ENCODE data around the gene CPXM1.

CPXM1 gene

GRCh38 chr20:2768632-2769015 is 31.8 kb downstream of the CPXM1 start:
- no peaks in the 10 kb centered on the region for H3K36me3 ChIP-seq (ENCODE audit: control insufficient read depth, insufficient read depth, low read length)
- H3K4me1 ChIP-seq (ENCODE audit: control insufficient read depth, insufficient read depth, low read length, poor library complexity, severe bottlenecking), result no peaks in the 10 kb centered on the region
- no peaks in the 10 kb centered on the region for H3K27me3 ChIP-seq (replicated peaks; ENCODE audit: control insufficient read depth, insufficient read depth, low read length, poor library complexity, severe bottlenecking)
- no peaks in the 10 kb centered on the region for H3K9me3 ChIP-seq (ENCODE audit: control insufficient read depth, low read length)
- H3K4me3 ChIP-seq (ENCODE audit: insufficient read depth, low read depth, low read length, poor library complexity, severe bottlenecking), result no peak overlapping the region
- no peak overlapping the region for H3K27ac ChIP-seq (ENCODE audit: insufficient read depth, low read length, poor library complexity, severe bottlenecking)
- DNase-seq, result no peak

DNA sequence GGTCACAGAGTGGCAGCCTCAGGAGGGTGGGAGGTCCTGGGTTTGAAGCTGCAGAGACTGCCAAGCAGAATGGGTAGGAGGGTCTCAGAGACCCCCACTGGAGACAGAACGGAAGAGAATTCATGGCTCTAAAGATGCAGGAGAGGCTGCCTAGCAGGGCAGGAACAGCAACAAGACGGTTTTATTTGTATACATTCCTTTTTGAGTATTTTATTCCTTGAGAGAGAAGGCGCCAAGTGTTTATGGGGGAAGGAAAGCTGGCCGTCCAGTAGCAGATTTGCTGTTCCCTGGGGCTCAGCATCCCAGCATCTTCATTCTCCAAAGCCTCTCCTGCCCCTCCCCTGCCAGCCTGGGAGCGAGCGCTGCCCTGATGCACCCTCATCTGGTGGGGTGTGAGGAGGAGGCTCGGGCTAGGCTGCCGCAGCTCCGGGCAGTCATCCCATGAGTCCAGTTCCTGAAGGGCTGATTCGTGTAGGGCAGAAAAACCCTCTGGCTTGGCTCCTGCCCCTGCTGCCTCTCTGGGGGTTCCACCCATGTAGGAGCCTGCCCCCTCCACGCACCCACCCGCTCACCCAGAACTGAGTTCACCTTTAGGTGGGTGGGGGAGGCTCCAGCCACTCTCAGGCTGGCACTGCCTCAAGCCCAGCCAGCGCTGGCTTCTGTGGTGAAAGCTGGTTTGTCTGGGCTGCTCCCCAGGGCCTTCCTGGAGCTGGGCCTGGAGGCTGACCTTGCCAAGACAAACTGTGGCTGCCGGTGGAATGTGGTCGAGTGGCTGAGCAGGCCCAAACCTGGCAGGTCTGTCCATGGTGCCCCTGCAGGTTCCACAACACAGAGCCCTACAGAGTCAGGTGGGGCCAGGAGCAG is 32.4 kb downstream of the CPXM1 start:
- DNase-seq, result no peak
- Histone ChIP-seq H3K4me1 (ENCODE audit: control insufficient read depth, insufficient read depth, low read length, poor library complexity, severe bottlenecking) (no peaks in the 10 kb centered on the region), H3K27me3 (replicated peaks; ENCODE audit: control insufficient read depth, insufficient read depth, low read length, poor library complexity, severe bottlenecking) (no peaks in the 10 kb centered on the region), H3K9me3 (ENCODE audit: control insufficient read depth, low read length) (no peaks in the 10 kb centered on the region), H3K27ac (ENCODE audit: insufficient read depth, low read length, poor library complexity, severe bottlenecking) (no peak overlapping the region), H3K4me3 (ENCODE audit: insufficient read depth, low read depth, low read length, poor library complexity, severe bottlenecking) (no peak overlapping the region), H3K36me3 (ENCODE audit: control insufficient read depth, insufficient read depth, low read length) (no peaks in the 10 kb centered on the region)

DNA sequence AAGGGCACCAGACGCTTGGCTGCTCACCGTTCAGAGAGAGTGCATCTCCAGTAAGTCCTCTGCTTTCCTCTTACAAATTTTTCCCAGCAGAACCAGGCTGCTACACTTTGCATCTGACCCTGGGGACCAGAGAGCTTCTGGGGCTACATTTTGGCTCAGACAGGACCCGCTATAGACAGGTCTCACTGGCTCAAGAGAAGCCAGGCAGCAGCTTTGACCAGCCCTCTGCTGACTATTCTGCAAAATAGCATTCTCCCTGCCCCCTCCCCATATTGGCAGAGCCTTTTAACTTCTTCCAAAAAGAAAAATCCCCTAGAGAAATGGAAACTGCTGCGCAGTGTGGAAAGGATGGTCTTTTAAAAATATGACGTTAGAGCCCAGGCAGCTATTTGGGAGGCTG is 37.2 kb downstream of the CPXM1 start:
- Histone ChIP-seq H3K9me3 (ENCODE audit: control insufficient read depth, low read length) (no peaks in the 10 kb centered on the region), H3K27ac (ENCODE audit: insufficient read depth, low read length, poor library complexity, severe bottlenecking) (no peak overlapping the region), H3K4me1 (ENCODE audit: control insufficient read depth, insufficient read depth, low read length, poor library complexity, severe bottlenecking) (no peaks in the 10 kb centered on the region), H3K4me3 (ENCODE audit: insufficient read depth, low read depth, low read length, poor library complexity, severe bottlenecking) (no peak overlapping the region), H3K36me3 (ENCODE audit: control insufficient read depth, insufficient read depth, low read length) (no peaks in the 10 kb centered on the region), H3K27me3 (replicated peaks; ENCODE audit: control insufficient read depth, insufficient read depth, low read length, poor library complexity, severe bottlenecking) (no peaks in the 10 kb centered on the region)
- no peak for DNase-seq

- H3K27ac ChIP-seq (ENCODE audit: insufficient read depth, low read length, poor library complexity, severe bottlenecking), result no peak overlapping the region
- H3K9me3 ChIP-seq (ENCODE audit: control insufficient read depth, low read length), result no peaks in the 10 kb centered on the region
- H3K27me3 ChIP-seq (replicated peaks; ENCODE audit: control insufficient read depth, insufficient read depth, low read length, poor library complexity, severe bottlenecking), result no peaks in the 10 kb centered on the region
- H3K4me1 ChIP-seq (ENCODE audit: control insufficient read depth, insufficient read depth, low read length, poor library complexity, severe bottlenecking), result no peaks in the 10 kb centered on the region
- H3K4me3 ChIP-seq (ENCODE audit: insufficient read depth, low read depth, low read length, poor library complexity, severe bottlenecking), result no peak overlapping the region
- H3K36me3 ChIP-seq (ENCODE audit: control insufficient read depth, insufficient read depth, low read length), result no peaks in the 10 kb centered on the region
- DNase-seq, result no peak
Measured at GRCh38 chr20:2762578-2763131, 37.8 kb downstream of the CPXM1 start.

DNA sequence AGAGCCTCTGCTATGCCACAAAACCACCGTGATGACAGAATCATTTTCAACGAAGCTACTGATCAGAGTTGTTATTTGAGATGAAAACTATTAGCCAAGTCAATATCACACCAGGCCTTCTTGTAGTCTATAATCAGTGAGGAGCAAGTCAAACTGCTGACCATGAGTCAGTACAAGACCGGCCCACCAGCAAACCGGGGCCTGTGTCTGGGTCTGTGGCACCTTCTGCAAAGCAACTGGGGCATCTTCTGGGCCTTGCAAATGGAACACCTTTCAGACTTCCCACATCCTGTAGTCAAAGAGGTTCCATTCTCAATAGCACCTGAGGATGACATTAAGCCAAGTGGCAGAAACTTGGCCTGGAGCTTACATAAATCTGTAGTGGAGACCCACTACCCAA is 38.5 kb downstream of the CPXM1 start:
- no peaks in the 10 kb centered on the region for H3K36me3 ChIP-seq (ENCODE audit: control insufficient read depth, insufficient read depth, low read length)
- H3K9me3 ChIP-seq (ENCODE audit: control insufficient read depth, low read length), result no peaks in the 10 kb centered on the region
- no peak for DNase-seq
- no peaks in the 10 kb centered on the region for H3K4me1 ChIP-seq (ENCODE audit: control insufficient read depth, insufficient read depth, low read length, poor library complexity, severe bottlenecking)
- H3K27ac ChIP-seq (ENCODE audit: insufficient read depth, low read length, poor library complexity, severe bottlenecking), result no peak overlapping the region
- no peaks in the 10 kb centered on the region for H3K27me3 ChIP-seq (replicated peaks; ENCODE audit: control insufficient read depth, insufficient read depth, low read length, poor library complexity, severe bottlenecking)
- no peak overlapping the region for H3K4me3 ChIP-seq (ENCODE audit: insufficient read depth, low read depth, low read length, poor library complexity, severe bottlenecking)

GRCh38 chr20:2760952-2761305 is 39.5 kb downstream of the CPXM1 start:
- H3K9me3 ChIP-seq (ENCODE audit: control insufficient read depth, low read length), result no peaks in the 10 kb centered on the region
- H3K27ac ChIP-seq (ENCODE audit: insufficient read depth, low read length, poor library complexity, severe bottlenecking), result no peak overlapping the region
- no peaks in the 10 kb centered on the region for H3K4me1 ChIP-seq (ENCODE audit: control insufficient read depth, insufficient read depth, low read length, poor library complexity, severe bottlenecking)
- no peak for DNase-seq
- no peak overlapping the region for H3K4me3 ChIP-seq (ENCODE audit: insufficient read depth, low read depth, low read length, poor library complexity, severe bottlenecking)
- no peaks in the 10 kb centered on the region for H3K36me3 ChIP-seq (ENCODE audit: control insufficient read depth, insufficient read depth, low read length)
- H3K27me3 ChIP-seq (replicated peaks; ENCODE audit: control insufficient read depth, insufficient read depth, low read length, poor library complexity, severe bottlenecking), result no peaks in the 10 kb centered on the region

DNA sequence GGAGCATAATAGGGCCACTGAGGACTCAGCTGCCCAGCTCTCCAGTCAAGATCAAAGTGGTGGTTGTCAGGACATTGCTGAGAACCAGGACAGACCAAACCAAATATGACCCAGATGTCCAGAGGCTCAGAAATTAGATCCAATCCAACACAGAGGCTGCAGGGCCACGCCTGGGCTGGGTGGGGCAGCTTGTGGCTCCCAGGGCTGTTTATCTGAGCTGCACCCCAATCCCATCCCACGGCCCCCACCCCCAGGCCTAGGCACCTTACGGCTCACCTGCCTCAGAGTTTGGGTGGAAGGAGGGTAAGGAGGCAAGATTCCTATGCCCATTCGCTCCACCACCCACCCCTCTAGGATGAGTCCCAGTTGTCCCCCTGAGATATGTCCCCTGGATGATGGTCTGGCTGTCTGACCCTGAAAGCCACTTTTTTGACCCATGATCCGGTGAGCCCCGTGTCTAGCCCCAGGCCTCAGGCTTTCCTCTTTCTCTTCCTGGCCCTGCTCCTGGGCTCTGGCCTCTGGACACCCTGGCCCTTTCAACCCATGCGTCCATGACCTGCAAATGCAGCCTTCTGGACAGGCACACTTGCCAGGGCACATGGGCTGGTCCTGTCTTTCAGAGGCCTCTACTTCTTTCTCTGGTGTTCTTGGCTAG is 40.0 kb downstream of the CPXM1 start:
- Histone ChIP-seq H3K4me1 (ENCODE audit: control insufficient read depth, insufficient read depth, low read length, poor library complexity, severe bottlenecking) (no peaks in the 10 kb centered on the region), H3K27ac (ENCODE audit: insufficient read depth, low read length, poor library complexity, severe bottlenecking) (no peak overlapping the region), H3K4me3 (ENCODE audit: insufficient read depth, low read depth, low read length, poor library complexity, severe bottlenecking) (no peak overlapping the region), H3K36me3 (ENCODE audit: control insufficient read depth, insufficient read depth, low read length) (no peaks in the 10 kb centered on the region), H3K9me3 (ENCODE audit: control insufficient read depth, low read length) (no peaks in the 10 kb centered on the region), H3K27me3 (replicated peaks; ENCODE audit: control insufficient read depth, insufficient read depth, low read length, poor library complexity, severe bottlenecking) (no peaks in the 10 kb centered on the region)
- DNase-seq, result no peak

DNA sequence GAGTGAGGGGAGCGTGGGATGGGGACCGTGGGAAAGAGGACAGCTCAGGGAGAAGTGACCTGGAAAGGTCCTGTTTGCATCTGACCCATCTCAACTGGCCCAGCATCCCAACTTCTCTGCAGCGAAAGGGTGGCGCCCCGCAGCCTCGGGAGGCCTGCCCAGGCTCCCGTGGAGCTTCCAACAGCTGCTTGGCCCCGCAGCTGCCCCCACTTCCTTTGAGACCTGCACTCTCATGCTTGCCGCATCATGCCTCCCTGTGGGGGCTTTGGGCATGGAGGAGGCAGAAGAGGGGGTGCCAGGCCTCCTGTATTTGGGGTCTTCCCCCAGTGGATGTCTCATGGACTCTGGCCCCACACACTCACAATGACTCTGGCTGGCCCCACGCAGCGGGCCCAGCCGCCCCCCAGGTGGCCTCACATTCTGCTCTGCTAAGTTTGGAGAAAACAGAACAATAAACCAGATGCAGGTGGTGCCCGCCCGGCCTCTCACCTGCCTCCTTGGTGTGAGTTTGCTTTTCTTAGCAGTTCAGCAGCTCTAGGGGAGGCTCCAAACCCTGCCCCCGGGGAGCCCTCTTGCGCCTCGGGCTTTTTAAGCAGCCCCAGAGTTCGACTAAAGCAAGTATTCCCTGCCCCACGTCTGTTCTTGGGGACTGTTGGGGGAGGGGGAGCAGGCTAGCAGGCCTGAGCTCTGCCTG is 40.7 kb downstream of the CPXM1 start:
- Histone ChIP-seq H3K27me3 (replicated peaks; ENCODE audit: control insufficient read depth, insufficient read depth, low read length, poor library complexity, severe bottlenecking) (no peaks in the 10 kb centered on the region), H3K9me3 (ENCODE audit: control insufficient read depth, low read length) (no peaks in the 10 kb centered on the region), H3K4me3 (ENCODE audit: insufficient read depth, low read depth, low read length, poor library complexity, severe bottlenecking) (no peak overlapping the region), H3K27ac (ENCODE audit: insufficient read depth, low read length, poor library complexity, severe bottlenecking) (no peak overlapping the region), H3K4me1 (ENCODE audit: control insufficient read depth, insufficient read depth, low read length, poor library complexity, severe bottlenecking) (no peaks in the 10 kb centered on the region), H3K36me3 (ENCODE audit: control insufficient read depth, insufficient read depth, low read length) (no peaks in the 10 kb centered on the region)
- DNase-seq, result no peak

- Histone ChIP-seq H3K27me3 (replicated peaks; ENCODE audit: control insufficient read depth, insufficient read depth, low read length, poor library complexity, severe bottlenecking) (no peaks in the 10 kb centered on the region), H3K4me3 (ENCODE audit: insufficient read depth, low read depth, low read length, poor library complexity, severe bottlenecking) (no peak overlapping the region), H3K9me3 (ENCODE audit: control insufficient read depth, low read length) (no peaks in the 10 kb centered on the region), H3K36me3 (ENCODE audit: control insufficient read depth, insufficient read depth, low read length) (no peaks in the 10 kb centered on the region), H3K27ac (ENCODE audit: insufficient read depth, low read length, poor library complexity, severe bottlenecking) (no peak overlapping the region), H3K4me1 (ENCODE audit: control insufficient read depth, insufficient read depth, low read length, poor library complexity, severe bottlenecking) (no peaks in the 10 kb centered on the region)
- DNase-seq, result no peak
Measured at GRCh38 chr20:2759143-2759542, 41.3 kb downstream of the CPXM1 start.

GRCh38 chr20:2757969-2758368 is 42.5 kb downstream of the CPXM1 start:
- Histone ChIP-seq H3K27ac (ENCODE audit: insufficient read depth, low read length, poor library complexity, severe bottlenecking) (no peak overlapping the region), H3K9me3 (ENCODE audit: control insufficient read depth, low read length) (no peaks in the 10 kb centered on the region), H3K4me3 (ENCODE audit: insufficient read depth, low read depth, low read length, poor library complexity, severe bottlenecking) (no peak overlapping the region), H3K4me1 (ENCODE audit: control insufficient read depth, insufficient read depth, low read length, poor library complexity, severe bottlenecking) (peaks cover 7% of the 10 kb centered on the region), H3K36me3 (ENCODE audit: control insufficient read depth, insufficient read depth, low read length) (no peaks in the 10 kb centered on the region), H3K27me3 (replicated peaks; ENCODE audit: control insufficient read depth, insufficient read depth, low read length, poor library complexity, severe bottlenecking) (no peaks in the 10 kb centered on the region)
- DNase-seq, result no peak
